PC-9 (cell line): ENCODE data around the gene SLC25A47. TPM values are rescaled to one million over a fixed set of nuclear protein-coding genes. Genes with fewer than 3 reads are reported as not detected.

Experiments used
- BruUV-seq: library from RNA; stranded (reverse); fragments of 400-500 nt; replicated peaks from 2 replicates; lab custom pipeline; 2021; lab: Mats Ljungman, UMichigan
- CTCF ChIA-PET: fragments of 300-600 bp; sonication (Branson Sonifier 250); formaldehyde crosslinking; loops from one replicate; lab custom pipeline; 2022; ENCODE audit warnings: antibody characterized with exemption; lab: Charles Lee
- POLR2A ChIA-PET: fragments of 300-600 bp; sonication (Branson Sonifier 250); formaldehyde crosslinking; loops from one replicate; lab custom pipeline; 2022; ENCODE audit warnings: antibody characterized with exemption; ENCODE audit not compliant: unreplicated experiment; lab: Charles Lee
- DNase-seq, 2 experiments: peaks; one replicate each; pipeline versions ENCODE4 v3.0.0 to v3.0.0-alpha.2; 2015 to 2022; ENCODE audit warnings: mixed read lengths in 1 of 2
- H2AFZ ChIP-seq: fragments of 200-600 bp; sonication (generic); 2 replicates; pipeline ENCODE4 v1.8.1; 2017; ENCODE audit warnings: antibody characterized with exemption
- H3F3A ChIP-seq: fragments of 200-600 bp; sonication (generic); 2 replicates; pipeline ENCODE4 v1.8.1; 2017; ENCODE audit warnings: antibody characterized with exemption, mild to moderate bottlenecking, low read depth; ENCODE audit not compliant: insufficient read depth
- H3K27ac ChIP-seq: fragments of 200-600 bp; sonication (generic); 2 replicates; pipeline ENCODE4 v1.6.1; 2016; ENCODE audit warnings: mixed run types
- H3K27me3 ChIP-seq: fragments of 200-600 bp; sonication (generic); 2 replicates; pipeline ENCODE4 v1.6.1; 2016; ENCODE audit warnings: low read depth, mixed run types; ENCODE audit not compliant: insufficient read depth
- H3K36me3 ChIP-seq: fragments of 200-600 bp; sonication (generic); 2 replicates; pipeline ENCODE4 v1.6.1; 2016; ENCODE audit warnings: low read depth, mixed run types
- H3K4me1 ChIP-seq: fragments of 200-600 bp; sonication (generic); replicated peaks from 2 replicates; pipeline ENCODE4 v1.6.1; 2016; ENCODE audit warnings: mixed run types; ENCODE audit not compliant: insufficient read depth
- H3K4me2 ChIP-seq: fragments of 200-600 bp; sonication (generic); 2 replicates; pipeline ENCODE4 v1.6.1; 2017; ENCODE audit warnings: mixed run types
- H3K4me3 ChIP-seq: fragments of 200-600 bp; sonication (generic); 2 replicates; pipeline ENCODE4 v1.6.1; 2016; ENCODE audit warnings: mixed run types
- H3K79me2 ChIP-seq: fragments of 200-600 bp; sonication (generic); 2 replicates; pipeline ENCODE4 v1.6.1; 2017; ENCODE audit warnings: low read depth, mixed run types
- H3K9me2 ChIP-seq: fragments of 200-600 bp; sonication (generic); 2 replicates; pipeline ENCODE4 v1.8.1; 2017; ENCODE audit warnings: mild to moderate bottlenecking; ENCODE audit not compliant: insufficient read depth
- H3K9me3 ChIP-seq: fragments of 200-600 bp; sonication (generic); 2 replicates; pipeline ENCODE4 v1.8.1; 2016; ENCODE audit warnings: low read depth; ENCODE audit not compliant: insufficient read depth
- H4K20me1 ChIP-seq: fragments of 200-600 bp; sonication (generic); 2 replicates; pipeline ENCODE4 v1.8.1; 2017; ENCODE audit not compliant: insufficient read depth
- CTCF ChIP-seq: fragments of 200-600 bp; sonication (generic); conservative IDR thresholded peaks from 2 replicates; pipeline ENCODE4 v1.6.1; 2017; ENCODE audit warnings: mixed run types, antibody characterized with exemption, mild to moderate bottlenecking, moderate library complexity
- EZH2 ChIP-seq: fragments of 200-600 bp; sonication (generic); IDR thresholded peaks from 2 replicates; pipeline ENCODE4 v1.8.0; 2017; ENCODE audit warnings: antibody characterized with exemption, low read depth
- intact Hi-C: fragments of 100-400 bp; cut with micrococcal nuclease; formaldehyde crosslinking; loops from one replicate; pipeline ENCODE4 v1.10.0; 2022; ENCODE audit not compliant: unreplicated experiment
- total RNA-seq: library from RNA; stranded (reverse); gene quantifications from 2 replicates; pipeline ENCODE4 v1.2.3, GENCODE V29; 2021

The SLC25A47 gene
- total RNA-seq, 1 experiment from 2014 or later: not detected

GRCh38 chr14:100329233-100330006 lies 6.3 kb downstream of the SLC25A47 start:
- ChIA-PET POLR2A (no interaction called here), CTCF (no interaction called here)
- Histone ChIP-seq H3K27me3 (no peaks in the 10 kb centered on the region), H3K4me2 (no peak overlapping the region), H3F3A (no peaks in the 10 kb centered on the region), H3K4me1 (no peaks in the 10 kb centered on the region), H3K27ac (no peak overlapping the region), H3K4me3 (no peak overlapping the region), H2AFZ (no peak overlapping the region), H3K9me2 (no peaks in the 10 kb centered on the region), H3K79me2 (no peaks in the 10 kb centered on the region), H3K9me3 (no peaks in the 10 kb centered on the region), H4K20me1 (no peaks in the 10 kb centered on the region), H3K36me3 (no peaks in the 10 kb centered on the region)
- no peak for DNase-seq
- intact Hi-C loops: no loop called here
- BruUV-seq: no TSS peak
- TF ChIP-seq EZH2 (no peak), CTCF (no peak)

- no peak for TF ChIP-seq EZH2
- TF ChIP-seq CTCF: no peak
- Histone ChIP-seq H3K4me1 (no peaks in the 10 kb centered on the region), H3F3A (no peaks in the 10 kb centered on the region), H4K20me1 (no peaks in the 10 kb centered on the region), H3K9me3 (no peaks in the 10 kb centered on the region), H3K27me3 (no peaks in the 10 kb centered on the region), H3K4me2 (no peak overlapping the region), H3K79me2 (no peaks in the 10 kb centered on the region), H3K4me3 (no peak overlapping the region), H3K9me2 (no peaks in the 10 kb centered on the region), H2AFZ (no peak overlapping the region), H3K27ac (no peak overlapping the region), H3K36me3 (no peaks in the 10 kb centered on the region)
- intact Hi-C loops: no loop called here
- BruUV-seq: no TSS peak
- POLR2A ChIA-PET: no interaction called here
- CTCF ChIA-PET: no interaction called here
- DNase-seq: no peak
Observed at GRCh38 chr14:100330007-100330344, 6.8 kb downstream of the SLC25A47 start.

- Histone ChIP-seq H2AFZ (no peak overlapping the region), H3K27ac (no peak overlapping the region), H3K4me2 (no peak overlapping the region), H3K9me2 (no peaks in the 10 kb centered on the region), H3K27me3 (no peaks in the 10 kb centered on the region), H3K79me2 (no peaks in the 10 kb centered on the region), H3F3A (no peaks in the 10 kb centered on the region), H3K4me3 (no peak overlapping the region), H3K9me3 (no peaks in the 10 kb centered on the region), H4K20me1 (no peaks in the 10 kb centered on the region), H3K4me1 (no peaks in the 10 kb centered on the region), H3K36me3 (no peaks in the 10 kb centered on the region)
- no peak for DNase-seq
- CTCF ChIA-PET: no interaction called here
- TF ChIP-seq CTCF (no peak), EZH2 (no peak)
- BruUV-seq: no TSS peak
- intact Hi-C loops: no loop called here
- POLR2A ChIA-PET: interaction anchor here (0.5 kb wide), 1 partner anchor 863 kb away, joined by 35 read pairs; no protein-coding TSS in a partner anchor
Observed at GRCh38 chr14:100330388-100330931, 7.3 kb downstream of the SLC25A47 start.
